Measurements from ENCODE around the gene ALG11. TPM values are rescaled to one million over a fixed set of nuclear protein-coding genes. Genes with fewer than 3 reads are reported as not detected.
"Not testable (repeated sequence)": the region's sequence is repeated elsewhere in the genome, so short reads cannot be mapped to it uniquely, and the experiment has no call there.

ALG11 gene
- total RNA-seq, 1 experiment from 2014 or later = 14.8 TPM

GRCh38 chr13:52026246-52026626, 14.0 kb downstream of the ALG11 start:
- no peak for DNase-seq (ENCODE audit: low spot score)

GRCh38 chr13:52027832-52028231, 15.6 kb downstream of the ALG11 start:
- DNase-seq (ENCODE audit: low spot score) = no peak

- DNase-seq (ENCODE audit: low spot score) = no peak
Measured at GRCh38 chr13:52029569-52029968, 17.4 kb downstream of the ALG11 start.

DNA sequence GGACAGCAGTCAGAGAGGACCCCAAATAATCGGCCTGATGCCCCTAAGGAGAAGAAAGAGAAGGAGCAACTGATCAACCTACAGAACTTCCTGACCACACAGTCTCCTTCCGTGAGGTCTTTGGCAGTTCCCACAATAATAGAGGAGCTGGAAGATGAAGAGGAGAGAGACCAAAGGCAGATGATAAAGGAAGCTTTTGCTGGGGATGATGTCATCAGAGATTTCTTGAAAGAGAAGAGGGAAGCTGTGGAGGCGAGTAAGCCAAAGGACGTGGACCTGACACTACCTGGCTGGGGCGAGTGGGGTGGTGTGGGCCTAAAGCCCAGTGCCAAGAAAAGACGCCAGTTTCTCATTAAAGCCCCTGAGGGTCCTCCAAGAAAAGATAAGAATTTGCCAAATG, 18.2 kb downstream of the ALG11 start:
- DNase-seq (ENCODE audit: low spot score) = not testable (repeated sequence)

DNA sequence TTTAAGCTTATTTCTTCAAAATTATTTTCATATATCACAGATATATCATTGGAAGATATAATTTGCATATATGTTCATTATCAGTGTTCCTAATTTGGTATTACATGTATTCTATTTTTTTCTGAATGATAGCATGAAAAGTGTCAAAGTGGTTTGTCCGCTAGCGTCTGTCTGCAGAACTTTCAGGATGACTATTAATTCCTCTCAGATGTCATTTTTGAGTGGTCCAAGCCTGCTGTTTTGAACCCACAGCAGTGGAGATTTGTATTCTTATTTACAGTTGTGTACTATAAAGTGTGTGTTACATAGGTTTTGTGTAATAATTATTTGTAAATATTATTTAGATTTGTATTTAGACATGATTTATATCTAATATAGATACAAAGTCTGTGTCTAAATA, 20.8 kb downstream of the ALG11 start:
- no peak for DNase-seq (ENCODE audit: low spot score)

DNA sequence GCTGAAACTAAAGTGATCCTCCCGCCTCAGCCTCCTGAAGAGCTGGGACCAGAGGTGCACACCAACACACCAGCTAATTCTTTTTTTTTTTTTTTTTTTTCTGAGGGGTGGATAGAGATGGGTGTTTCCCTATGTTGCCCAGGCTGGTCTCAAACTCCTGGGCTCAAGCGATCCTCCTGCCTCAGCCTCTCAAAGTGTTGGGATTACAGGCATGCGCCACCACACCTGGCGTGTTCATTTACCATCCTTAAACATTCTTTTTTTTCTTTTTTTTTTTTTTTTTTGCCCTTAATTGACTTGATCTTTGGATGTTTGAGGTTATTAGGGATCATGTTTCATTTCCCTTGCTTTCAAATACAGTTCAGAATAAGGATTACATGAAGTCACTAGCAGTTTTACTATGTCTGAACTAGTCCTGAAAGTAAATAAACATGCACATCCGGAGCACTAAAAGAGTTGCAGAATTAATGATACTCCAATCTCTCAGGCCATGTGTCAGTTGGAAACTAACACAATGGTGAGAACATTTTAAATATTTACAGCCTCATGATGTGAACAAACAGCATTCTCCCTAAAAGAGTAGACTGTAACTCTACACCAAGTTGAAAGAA, 22.5 kb downstream of the ALG11 start:
- DNase-seq (ENCODE audit: low spot score) = no peak

DNA sequence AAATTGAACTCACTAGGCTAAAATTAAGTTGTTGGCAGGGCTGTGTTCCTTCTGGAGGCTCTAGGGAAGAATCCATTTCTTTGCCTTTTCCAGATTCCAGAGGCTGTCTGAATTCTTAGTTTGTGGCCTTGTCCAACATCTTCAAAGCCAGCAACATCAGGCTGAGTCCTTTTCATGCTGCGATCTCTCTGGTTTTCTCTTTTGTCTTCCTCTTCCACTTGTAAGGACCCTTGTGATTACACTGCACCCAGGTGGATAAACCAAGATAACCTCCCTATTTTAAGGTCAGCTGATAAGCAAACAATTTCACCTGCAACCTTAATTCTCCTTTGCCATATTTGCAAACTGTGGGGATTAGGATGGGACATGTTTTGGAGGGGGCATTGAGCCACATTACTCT, 23.8 kb downstream of the ALG11 start:
- DNase-seq (ENCODE audit: low spot score) = no peak

- no peak for DNase-seq (ENCODE audit: low spot score)
Measured at GRCh38 chr13:52043675-52044074, 31.5 kb downstream of the ALG11 start.

GRCh38 chr13:52047463-52047862, 35.3 kb downstream of the ALG11 start:
- no peak for DNase-seq (ENCODE audit: low spot score)

- no peak for DNase-seq (ENCODE audit: low spot score)
Measured at GRCh38 chr13:52048516-52048915, 36.3 kb downstream of the ALG11 start.

GRCh38 chr13:52051400-52051799, 39.2 kb downstream of the ALG11 start:
- no peak for DNase-seq (ENCODE audit: low spot score)

DNA sequence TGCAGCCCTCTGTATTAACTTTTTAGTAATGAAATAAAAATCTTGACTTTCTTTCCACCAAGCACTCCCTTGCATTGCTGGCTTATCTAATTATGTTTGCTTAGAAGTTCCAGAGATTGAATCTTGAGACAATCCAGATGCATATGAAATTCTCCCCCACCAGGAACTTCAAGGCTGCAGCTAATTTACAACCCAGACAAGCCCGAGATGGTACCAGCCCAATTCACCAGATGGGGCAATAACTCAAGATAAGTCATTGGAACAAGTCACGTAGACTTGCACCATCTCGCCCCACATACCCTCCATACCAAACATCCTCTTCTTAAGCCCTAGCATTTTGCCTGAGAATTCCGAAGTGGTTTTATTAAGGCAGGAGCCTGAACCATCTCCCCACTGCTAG, 41.3 kb downstream of the ALG11 start:
- no peak for DNase-seq (ENCODE audit: low spot score)

GRCh38 chr13:52061064-52061463, 48.9 kb downstream of the ALG11 start:
- DNase-seq (ENCODE audit: low spot score) = not testable (repeated sequence)

GRCh38 chr13:52061587-52061986, 49.4 kb downstream of the ALG11 start:
- DNase-seq (ENCODE audit: low spot score) = no peak

GRCh38 chr13:52067237-52067636, 55.0 kb downstream of the ALG11 start:
- peak; percentile 12 for DNase-seq (ENCODE audit: low spot score)

GRCh38 chr13:52070929-52071523, 58.8 kb downstream of the ALG11 start:
- DNase-seq (ENCODE audit: low spot score) = peak; percentile 35

Other genes with a start within 250 kb of the ALG11 start
- 8.0 and 9.8 TPM in 2 replicates for gene DHRS12, start 208.2 kb upstream of the ALG11 start, total RNA-seq (2014; rRNA removed; shearing (Covaris generic))
- not detected in 2 replicates for gene TMEM272, start 167.2 kb upstream of the ALG11 start, total RNA-seq (2014; rRNA removed; shearing (Covaris generic))
- gene CCDC70, start 150.4 kb upstream of the ALG11 start, total RNA-seq (2014; rRNA removed; shearing (Covaris generic)) = not detected in 2 replicates
- gene ATP7B, start 948 bp upstream of the ALG11 start, total RNA-seq (2014; rRNA removed; shearing (Covaris generic)) = 6.9 and 7.6 TPM in 2 replicates
- gene UTP14C, start 12.3 kb downstream of the ALG11 start, total RNA-seq (2014; rRNA removed; shearing (Covaris generic)) = 5.5 and 6.5 TPM in 2 replicates
- gene NEK5, start 116.7 kb downstream of the ALG11 start, total RNA-seq (2014; rRNA removed; shearing (Covaris generic)) = 0.05 TPM in 1 of 2 replicates, not detected in the other
- gene NEK3, start 147.2 kb downstream of the ALG11 start, total RNA-seq (2014; rRNA removed; shearing (Covaris generic)) = 12.1 and 16.9 TPM in 2 replicates

All from HT-29 (cell line).